ENCODE data around the gene GPS2.

Gene GPS2

GRCh38 chr17:7315570-7316235 is 543 bp upstream of the GPS2 start:
- DNase-seq = no peak

GRCh38 chr17:7313890-7314718 is 1.1 kb downstream of the GPS2 start:
- no peak for DNase-seq

- no peak for DNase-seq
Measured at GRCh38 chr17:7313088-7313889, 1.9 kb downstream of the GPS2 start.

GRCh38 chr17:7312432-7313087 is 2.6 kb downstream of the GPS2 start:
- no peak for DNase-seq

- no peak for DNase-seq
Measured at GRCh38 chr17:7311110-7311705, 4.0 kb downstream of the GPS2 start.

GRCh38 chr17:7309628-7310027 is 5.5 kb downstream of the GPS2 start:
- DNase-seq = no peak

- DNase-seq = peak; percentile 70
Measured at GRCh38 chr17:7308625-7309433, 6.3 kb downstream of the GPS2 start.

- no peak for DNase-seq
Measured at GRCh38 chr17:7307686-7308624, 7.2 kb downstream of the GPS2 start.

- DNase-seq = peak; percentile 99
Measured at GRCh38 chr17:7306911-7307685, 8.1 kb downstream of the GPS2 start, which contains the start of gene EIF5A. Gene EIF5A, plus strand, starts transcription at chr17:7307628. Its CDS starts 2,008 bp downstream, at chr17:7309636.

- no peak for DNase-seq
Measured at GRCh38 chr17:7304179-7304578, 11.0 kb downstream of the GPS2 start.

- DNase-seq = peak; percentile 21
Measured at GRCh38 chr17:7296189-7296861, 18.8 kb downstream of the GPS2 start.

- no peak for DNase-seq
Measured at GRCh38 chr17:7295230-7296180, 19.7 kb downstream of the GPS2 start.

GRCh38 chr17:7294614-7295153 is 20.5 kb downstream of the GPS2 start, which contains the start of gene YBX2:
Gene YBX2, minus strand, starts transcription at chr17:7294639. Its CDS starts 139 bp downstream, at chr17:7294500.
- peak; percentile 94 for DNase-seq

GRCh38 chr17:7293816-7294613 is 21.1 kb downstream of the GPS2 start:
- DNase-seq = no peak

GRCh38 chr17:7293159-7293558 is 22.0 kb downstream of the GPS2 start:
- DNase-seq = no peak

GRCh38 chr17:7292729-7293128 is 22.4 kb downstream of the GPS2 start:
- no peak for DNase-seq

Measured in NCI-H1048 (cell line).